ENCODE data around the gene STARD3NL. TPM values are rescaled to one million over a fixed set of nuclear protein-coding genes. Genes with fewer than 3 reads are reported as not detected.

The STARD3NL gene
- total RNA-seq, 1 experiment from 2014 or later: 37.4 TPM

- Histone ChIP-seq H3K4me1 (ENCODE audit: insufficient read depth, low read length) (no peaks in the 10 kb centered on the region), H3K9me3 (ENCODE audit: low read length) (no peaks in the 10 kb centered on the region), H2AFZ (ENCODE audit: low read length) (no peak overlapping the region), H3K36me3 (ENCODE audit: low read depth, low read length) (no peaks in the 10 kb centered on the region), H3K9ac (ENCODE audit: low read length) (no peak overlapping the region), H4K20me1 (ENCODE audit: low read length) (no peaks in the 10 kb centered on the region), H3K27ac (ENCODE audit: low read length) (no peak overlapping the region), H3K27me3 (ENCODE audit: low read length) (0 out of 2 replicates have a peak, but pooled peaks cover 3% of the 10 kb centered on the region), H3F3A (ENCODE audit: low read length, unreplicated experiment) (no peaks in the 10 kb centered on the region), H3K4me3 (ENCODE audit: low read length) (no peak overlapping the region), H3K4me2 (ENCODE audit: low read length) (no peak overlapping the region), H3K79me2 (ENCODE audit: low read length) (no peaks in the 10 kb centered on the region), H3K9me2 (replicated peaks; ENCODE audit: low read length) (no peaks in the 10 kb centered on the region)
- intact Hi-C loops (cut with micrococcal nuclease): no loop called here
- ChIA-PET CTCF (no interaction called here), POLR2A (ENCODE audit: unreplicated experiment) (no interaction called here)
- no peak for DNase-seq
- no TSS peak for BruUV-seq (replicated peaks)
- TF ChIP-seq EZH2 (IDR thresholded peaks at IDR 0.05; ENCODE audit: low read length, unreplicated experiment) (no peak), EZH2phosphoT487 (IDR thresholded peaks at IDR 0.05; ENCODE audit: borderline replicate concordance, low read length) (no peak)
- TF ChIP-seq, protein P1, sequence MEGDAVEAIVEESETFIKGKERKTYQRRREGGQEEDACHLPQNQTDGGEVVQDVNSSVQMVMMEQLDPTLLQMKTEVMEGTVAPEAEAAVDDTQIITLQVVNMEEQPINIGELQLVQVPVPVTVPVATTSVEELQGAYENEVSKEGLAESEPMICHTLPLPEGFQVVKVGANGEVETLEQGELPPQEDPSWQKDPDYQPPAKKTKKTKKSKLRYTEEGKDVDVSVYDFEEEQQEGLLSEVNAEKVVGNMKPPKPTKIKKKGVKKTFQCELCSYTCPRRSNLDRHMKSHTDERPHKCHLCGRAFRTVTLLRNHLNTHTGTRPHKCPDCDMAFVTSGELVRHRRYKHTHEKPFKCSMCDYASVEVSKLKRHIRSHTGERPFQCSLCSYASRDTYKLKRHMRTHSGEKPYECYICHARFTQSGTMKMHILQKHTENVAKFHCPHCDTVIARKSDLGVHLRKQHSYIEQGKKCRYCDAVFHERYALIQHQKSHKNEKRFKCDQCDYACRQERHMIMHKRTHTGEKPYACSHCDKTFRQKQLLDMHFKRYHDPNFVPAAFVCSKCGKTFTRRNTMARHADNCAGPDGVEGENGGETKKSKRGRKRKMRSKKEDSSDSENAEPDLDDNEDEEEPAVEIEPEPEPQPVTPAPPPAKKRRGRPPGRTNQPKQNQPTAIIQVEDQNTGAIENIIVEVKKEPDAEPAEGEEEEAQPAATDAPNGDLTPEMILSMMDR (conservative IDR thresholded peaks at IDR 0.05; ENCODE audit: low read depth, low read length): no peak
- no peak for ATAC-seq
Measured at GRCh38 chr7:38163671-38164070, 14.4 kb upstream of the STARD3NL start.

DNA sequence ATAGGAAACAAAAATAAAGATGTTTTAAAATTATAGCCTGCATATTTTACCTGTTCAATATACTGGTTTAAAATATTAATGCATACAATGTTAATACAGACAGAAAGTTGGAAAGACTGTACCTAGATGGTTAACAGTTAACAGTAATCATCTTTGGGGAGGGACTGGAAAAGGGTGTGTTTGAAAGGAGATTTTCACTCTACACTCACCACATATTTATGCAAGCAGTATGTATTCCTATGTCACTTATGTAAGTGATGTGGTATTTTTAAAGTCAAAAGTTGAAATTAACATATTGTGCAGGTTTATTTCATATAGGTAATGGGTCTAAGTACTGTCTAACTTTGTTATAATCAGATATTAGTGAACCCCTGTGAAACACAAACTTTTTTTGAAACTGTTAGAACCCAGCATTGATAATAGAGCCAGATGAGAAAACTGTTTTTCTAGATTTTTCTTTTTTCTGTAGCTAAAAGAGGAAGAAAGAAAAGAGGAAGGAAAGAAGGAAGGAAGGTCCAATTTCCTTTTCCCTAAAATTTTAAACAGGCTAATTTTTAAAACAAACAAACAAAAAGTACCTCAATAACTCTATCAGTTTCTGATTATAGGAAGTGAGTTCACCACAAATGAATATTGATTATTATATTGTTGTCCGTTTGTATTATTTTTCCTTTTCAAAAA lies 9.0 kb upstream of the STARD3NL start:
- Histone ChIP-seq H3F3A (ENCODE audit: low read length, unreplicated experiment) (no peaks in the 10 kb centered on the region), H2AFZ (ENCODE audit: low read length) (no peak overlapping the region), H3K9me2 (replicated peaks; ENCODE audit: low read length) (no peaks in the 10 kb centered on the region), H3K9ac (ENCODE audit: low read length) (no peak overlapping the region), H3K79me2 (ENCODE audit: low read length) (no peaks in the 10 kb centered on the region), H4K20me1 (ENCODE audit: low read length) (no peaks in the 10 kb centered on the region), H3K36me3 (ENCODE audit: low read depth, low read length) (no peaks in the 10 kb centered on the region), H3K4me3 (ENCODE audit: low read length) (no peak overlapping the region), H3K4me2 (ENCODE audit: low read length) (no peak overlapping the region), H3K9me3 (ENCODE audit: low read length) (no peaks in the 10 kb centered on the region), H3K27me3 (ENCODE audit: low read length) (no peaks in the 10 kb centered on the region), H3K27ac (ENCODE audit: low read length) (no peak overlapping the region), H3K4me1 (ENCODE audit: insufficient read depth, low read length) (peaks cover 12% of the 10 kb centered on the region; the same call in 1 of the 2 replicates)
- intact Hi-C loops (cut with micrococcal nuclease): no loop called here
- ChIA-PET POLR2A (ENCODE audit: unreplicated experiment) (interaction anchor here (0.7 kb wide), 1 partner anchor 8 kb away, joined by 3 read pairs; no protein-coding TSS in a partner anchor), CTCF (no interaction called here)
- ATAC-seq: no peak
- TF ChIP-seq, protein P1 (conservative IDR thresholded peaks at IDR 0.05; ENCODE audit: low read depth, low read length): no peak
- no peak for TF ChIP-seq EZH2phosphoT487 (IDR thresholded peaks at IDR 0.05; ENCODE audit: borderline replicate concordance, low read length)
- no peak for TF ChIP-seq EZH2 (IDR thresholded peaks at IDR 0.05; ENCODE audit: low read length, unreplicated experiment)
- BruUV-seq (replicated peaks): no TSS peak
- no peak for DNase-seq

GRCh38 chr7:38169847-38170246 lies 8.2 kb upstream of the STARD3NL start:
- Histone ChIP-seq H3F3A (ENCODE audit: low read length, unreplicated experiment) (no peaks in the 10 kb centered on the region), H3K9ac (ENCODE audit: low read length) (no peak overlapping the region), H3K36me3 (ENCODE audit: low read depth, low read length) (no peaks in the 10 kb centered on the region), H3K4me2 (ENCODE audit: low read length) (0 out of 2 replicates have a peak overlapping the region, but pooled peaks have one; percentile 6), H3K9me2 (replicated peaks; ENCODE audit: low read length) (no peaks in the 10 kb centered on the region), H3K4me3 (ENCODE audit: low read length) (no peak overlapping the region), H3K27me3 (ENCODE audit: low read length) (no peaks in the 10 kb centered on the region), H3K79me2 (ENCODE audit: low read length) (no peaks in the 10 kb centered on the region), H3K9me3 (ENCODE audit: low read length) (no peaks in the 10 kb centered on the region), H4K20me1 (ENCODE audit: low read length) (no peaks in the 10 kb centered on the region), H2AFZ (ENCODE audit: low read length) (no peak overlapping the region), H3K27ac (ENCODE audit: low read length) (no peak overlapping the region), H3K4me1 (ENCODE audit: insufficient read depth, low read length) (peaks cover 12% of the 10 kb centered on the region; the same call in 1 of the 2 replicates)
- peak; percentile 100 for ATAC-seq
- peak; percentile 81 for DNase-seq
- ChIA-PET POLR2A (ENCODE audit: unreplicated experiment) (no interaction called here), CTCF (no interaction called here)
- intact Hi-C loops (cut with micrococcal nuclease): no loop called here
- TF ChIP-seq, protein P1 (conservative IDR thresholded peaks at IDR 0.05; ENCODE audit: low read depth, low read length): no peak
- TF ChIP-seq EZH2phosphoT487 (IDR thresholded peaks at IDR 0.05; ENCODE audit: borderline replicate concordance, low read length) (no peak), EZH2 (IDR thresholded peaks at IDR 0.05; ENCODE audit: low read length, unreplicated experiment) (no peak)
- no TSS peak for BruUV-seq (replicated peaks)
